Retinal pigment epithelial cell (primary cell): ENCODE measurements around the gene HS6ST1.
A peak's percentile ranks its signal among the peaks of the same experiment; 100 is the strongest.

ENCODE experiments used
- DNase-seq: peaks from one replicate; pipeline ENCODE4 v3.0.0-alpha.2; 2010; ENCODE audit warnings: low read depth
- H3K4me3 ChIP-seq: 2 replicates; pipeline ENCODE4 v1.5.1; 2011; ENCODE audit warnings: mild to moderate bottlenecking, low read length, control low read depth, moderate library complexity
- CTCF ChIP-seq: conservative IDR thresholded peaks from 2 replicates; pipeline ENCODE4 v1.5.1; 2011; ENCODE audit warnings: low read depth, low read length, control low read depth, inconsistent platforms

HS6ST1 gene

GRCh38 chr2:128282976-128283810 lies 35.5 kb downstream of the HS6ST1 start:
- no peak for DNase-seq
- H3K4me3 ChIP-seq: no peak overlapping the region
- peak; percentile 21 for TF ChIP-seq CTCF

- TF ChIP-seq CTCF: no peak
- DNase-seq: no peak
- H3K4me3 ChIP-seq: no peak overlapping the region
Measured at GRCh38 chr2:128282246-128282975, 36.3 kb downstream of the HS6ST1 start.

- DNase-seq: no peak
- no peak overlapping the region for H3K4me3 ChIP-seq
- TF ChIP-seq CTCF: no peak
Measured at GRCh38 chr2:128281852-128282245, 36.8 kb downstream of the HS6ST1 start.

- no peak for DNase-seq
- no peak overlapping the region for H3K4me3 ChIP-seq
- TF ChIP-seq CTCF: no peak
Measured at GRCh38 chr2:128280901-128281321, 37.8 kb downstream of the HS6ST1 start.

GRCh38 chr2:128280158-128280871 lies 38.4 kb downstream of the HS6ST1 start:
- no peak overlapping the region for H3K4me3 ChIP-seq
- no peak for DNase-seq
- no peak for TF ChIP-seq CTCF

- H3K4me3 ChIP-seq: no peak overlapping the region
- DNase-seq: no peak
- no peak for TF ChIP-seq CTCF
Measured at GRCh38 chr2:128279786-128280157, 38.9 kb downstream of the HS6ST1 start.
